Spinal cord (tissue), 10 donors: ENCODE data around the gene UBC. TPM values are rescaled to one million over a fixed set of nuclear protein-coding genes. Genes with fewer than 3 reads are reported as not detected.
A peak's percentile ranks its signal among the peaks of the same experiment; 100 is the strongest.

Experiments
- DNase-seq, 6 donors: peaks; one replicate each; pipeline versions ENCODE4 v3.0.0 to v3.0.0-alpha.2; 2013 to 2015; ENCODE audit warnings: low spot score in 6 of 6, low read depth in 4 of 6
- H3K27ac ChIP-seq: one replicate; pipeline ENCODE4 v1.5.1; 2013; ENCODE audit warnings: low read depth, low read length, control low read depth
- H3K27me3 ChIP-seq: one replicate; pipeline ENCODE4 v1.6.1; 2013; ENCODE audit warnings: low read length; ENCODE audit not compliant: control insufficient read depth, insufficient read depth
- H3K36me3 ChIP-seq: one replicate; pipeline ENCODE4 v1.6.1; 2013; ENCODE audit warnings: low read length; ENCODE audit not compliant: control insufficient read depth, insufficient read depth
- H3K4me1 ChIP-seq: one replicate; pipeline ENCODE4 v1.6.1; 2013; ENCODE audit warnings: low read length; ENCODE audit not compliant: control insufficient read depth, insufficient read depth
- H3K4me3 ChIP-seq: one replicate; pipeline ENCODE4 v1.5.1; 2013; ENCODE audit warnings: low read depth, low read length, control low read depth
- H3K9me3 ChIP-seq: one replicate; pipeline ENCODE4 v1.6.1; 2013; ENCODE audit warnings: low read length; ENCODE audit not compliant: control insufficient read depth, insufficient read depth
- WGBS: methylation state at CpG from one replicate; pipeline ENCODE4 v1.1.5; 2013; ENCODE audit warnings: missing lambda C conversion rate; ENCODE audit not compliant: insufficient coverage; 5-methylcytosine and 5-hydroxymethylcytosine counted together
- long read RNA-seq, 4 donors: transcript quantifications; one replicate each; lab custom pipeline, GENCODE V29; 2026
- polyA plus RNA-seq, 2 donors: library from polyadenylated mRNA; unstranded; fragments of 120-200 nt; gene quantifications; one replicate each; pipeline ENCODE4 v1.2.1, GENCODE V29; 2013; ENCODE audit not compliant: insufficient read length in 2 of 2
- total RNA-seq, 2 donors: library from RNA; depleted of rRNA in 1 of 2; stranded (reverse); fragments of 120-200 nt in 1 of 2; fragments of >200 nt in 1 of 2; gene quantifications; one replicate each; pipeline versions ENCODE4 v1.2.3 to v1.2.4, GENCODE V29; 2013 to 2014
- donor health status: healthy.

Gene UBC
- 1,000 to 10,000 TPM; 1,172 to 1,238 TPM for total RNA-seq
- 1,000 to 10,000 TPM; 1,161 to 1,229 TPM for polyA plus RNA-seq
- long read RNA-seq, donor 1, transcript UBC-205 (1 exons, 3,745 nt) = major isoform, 889 of 1,298 reads
- long read RNA-seq, donor 1, transcript UBC-201 (2 exons, 2,688 nt) = minor isoform, 408 of 1,298 reads
- long read RNA-seq, donor 1, partial matches to known transcripts = 0 of 1,298 reads
- long read RNA-seq, donor 1, other reads (novel, unspliced or antisense) = 0 of 1,298 reads
- long read RNA-seq, donor 2, transcript UBC-205 (1 exons, 3,745 nt) = major isoform, 279 of 472 reads
- long read RNA-seq, donor 2, transcript UBC-201 (2 exons, 2,688 nt) = minor isoform, 193 of 472 reads
- long read RNA-seq, donor 2, partial matches to known transcripts = 0 of 472 reads
- long read RNA-seq, donor 2, other reads (novel, unspliced or antisense) = 0 of 472 reads
- long read RNA-seq, donor 3, transcript UBC-201 (2 exons, 2,688 nt) = minor isoform, 200 of 661 reads
- long read RNA-seq, donor 3, transcript UBC-205 (1 exons, 3,745 nt) = major isoform, 430 of 661 reads
- long read RNA-seq, donor 3, partial matches to known transcripts = 0 of 661 reads
- long read RNA-seq, donor 3, other reads (novel, unspliced or antisense) = 30 of 661 reads
- long read RNA-seq, donor 4, transcript UBC-201 (2 exons, 2,688 nt) = minor isoform, 202 of 768 reads
- long read RNA-seq, donor 4, transcript UBC-205 (1 exons, 3,745 nt) = major isoform, 565 of 768 reads
- long read RNA-seq, donor 4, partial matches to known transcripts = 0 of 768 reads
- long read RNA-seq, donor 4, other reads (novel, unspliced or antisense) = 0 of 768 reads

DNA sequence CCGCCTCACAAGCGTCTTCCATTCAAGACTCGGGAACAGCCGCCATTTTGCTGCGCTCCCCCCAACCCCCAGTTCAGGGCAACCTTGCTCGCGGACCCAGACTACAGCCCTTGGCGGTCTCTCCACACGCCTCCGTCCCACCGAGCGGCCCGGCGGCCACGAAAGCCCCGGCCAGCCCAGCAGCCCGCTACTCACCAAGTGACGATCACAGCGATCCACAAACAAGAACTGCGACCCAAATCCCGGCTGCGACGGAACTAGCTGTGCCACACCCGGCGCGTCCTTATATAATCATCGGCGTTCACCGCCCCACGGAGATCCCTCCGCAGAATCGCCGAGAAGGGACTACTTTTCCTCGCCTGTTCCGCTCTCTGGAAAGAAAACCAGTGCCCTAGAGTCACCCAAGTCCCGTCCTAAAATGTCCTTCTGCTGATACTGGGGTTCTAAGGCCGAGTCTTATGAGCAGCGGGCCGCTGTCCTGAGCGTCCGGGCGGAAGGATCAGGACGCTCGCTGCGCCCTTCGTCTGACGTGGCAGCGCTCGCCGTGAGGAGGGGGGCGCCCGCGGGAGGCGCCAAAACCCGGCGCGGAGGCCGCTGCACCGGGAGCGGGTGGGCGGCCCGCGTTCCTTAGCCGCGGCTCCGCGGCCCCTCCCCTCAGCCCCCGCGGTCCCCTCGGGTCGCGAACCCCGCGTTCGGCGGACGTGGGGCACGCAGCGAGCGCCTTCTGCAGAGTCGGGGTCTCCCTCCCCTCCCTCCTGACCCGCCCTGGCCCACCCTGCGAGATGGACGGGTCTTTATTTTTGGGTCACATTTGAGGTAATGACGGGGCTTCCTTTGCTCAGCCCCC is at the start of gene UBC:
UBC (minus strand) TSS at position 259 of the 847 bp plus-strand sequence. CDS start 879 bp downstream, outside the sequence.
- Histone ChIP-seq H3K27ac (peak within 1 kb of the TSS; percentile 98), H3K9me3 (no peaks in the 10 kb centered on the region), H3K4me1 (peaks cover 36% of the 10 kb centered on the region), H3K27me3 (no peaks in the 10 kb centered on the region), H3K4me3 (peak within 1 kb of the TSS; percentile 100), H3K36me3 (peaks cover 16% of the 10 kb centered on the region)
- under 1% methylated on average over 80 of the region's 85 CpGs for whole genome bisulfite sequencing
- DNase-seq = peak in 5 of 6 donors; percentile 88 to 98 (median 97)

DNA sequence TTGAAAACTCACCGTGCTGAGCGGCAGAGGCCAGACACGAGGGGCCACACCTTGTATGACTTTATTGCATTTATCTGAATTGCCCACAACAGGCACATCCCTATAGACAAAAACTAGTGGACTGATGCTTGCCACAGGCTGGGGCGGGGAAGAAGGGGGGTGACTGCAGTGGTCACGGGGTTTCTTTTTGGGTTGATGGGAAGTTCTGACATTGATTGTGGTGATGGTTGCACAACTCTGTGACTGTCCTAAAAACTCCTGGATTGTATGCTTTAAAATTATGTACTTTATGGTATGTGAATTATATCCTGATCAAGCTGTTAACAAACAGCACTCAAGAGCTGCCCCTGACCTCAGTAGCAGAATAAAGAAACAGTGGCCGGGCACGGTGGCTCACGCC is 48.8 kb upstream of the UBC start:
- Histone ChIP-seq H3K36me3 (peaks cover 71% of the 10 kb centered on the region), H3K9me3 (no peaks in the 10 kb centered on the region), H3K27ac (no peak overlapping the region), H3K27me3 (no peaks in the 10 kb centered on the region), H3K4me3 (no peak overlapping the region), H3K4me1 (no peaks in the 10 kb centered on the region)
- 100% methylated on average over 1 of the region's 8 CpGs for WGBS
- DNase-seq = no peak

DNA sequence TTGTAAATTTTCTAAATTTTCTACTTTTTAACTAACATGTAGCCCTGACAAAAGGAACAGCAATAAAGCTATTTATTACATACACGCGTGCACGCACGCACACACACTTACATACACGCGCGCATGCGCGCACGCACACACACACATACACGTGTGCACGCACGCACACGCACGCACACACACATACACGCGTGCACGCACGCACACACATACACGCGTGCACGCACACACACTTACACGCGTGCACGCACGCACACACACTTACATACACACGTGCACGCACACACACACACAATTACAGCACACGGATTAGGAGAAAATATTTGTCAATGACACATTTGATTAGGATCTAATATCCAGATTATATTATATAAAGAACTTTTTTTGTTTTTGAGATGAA is 46.6 kb upstream of the UBC start:
- Histone ChIP-seq H3K27ac (no peak overlapping the region), H3K4me3 (no peak overlapping the region), H3K36me3 (peaks cover 69% of the 10 kb centered on the region), H3K9me3 (no peaks in the 10 kb centered on the region), H3K4me1 (no peaks in the 10 kb centered on the region), H3K27me3 (no peaks in the 10 kb centered on the region)
- no peak for DNase-seq
- 83% methylated on average over 11 of the region's 29 CpGs for WGBS

GRCh38 chr12:124956571-124956970 is 42.1 kb upstream of the UBC start:
- Histone ChIP-seq H3K36me3 (peaks cover 69% of the 10 kb centered on the region), H3K4me3 (no peak overlapping the region), H3K27ac (no peak overlapping the region), H3K4me1 (no peaks in the 10 kb centered on the region), H3K27me3 (no peaks in the 10 kb centered on the region), H3K9me3 (no peaks in the 10 kb centered on the region)
- 97% methylated on average over 14 of the region's 16 CpGs for WGBS
- no peak for DNase-seq

GRCh38 chr12:124954771-124955170 is 40.3 kb upstream of the UBC start:
- Histone ChIP-seq H3K27ac (no peak overlapping the region), H3K27me3 (no peaks in the 10 kb centered on the region), H3K36me3 (peaks cover 72% of the 10 kb centered on the region), H3K9me3 (no peaks in the 10 kb centered on the region), H3K4me3 (no peak overlapping the region), H3K4me1 (no peaks in the 10 kb centered on the region)
- WGBS = 100% methylated on average over 4 of the region's 4 CpGs
- DNase-seq = no peak

- DNase-seq = no peak
- WGBS = 92% methylated on average over 25 of the region's 32 CpGs
- peaks cover 79% of the 10 kb centered on the region for H3K36me3 ChIP-seq
These were observed 39.4 kb upstream of the UBC start for GRCh38 chr12:124953689-124954405.

DNA sequence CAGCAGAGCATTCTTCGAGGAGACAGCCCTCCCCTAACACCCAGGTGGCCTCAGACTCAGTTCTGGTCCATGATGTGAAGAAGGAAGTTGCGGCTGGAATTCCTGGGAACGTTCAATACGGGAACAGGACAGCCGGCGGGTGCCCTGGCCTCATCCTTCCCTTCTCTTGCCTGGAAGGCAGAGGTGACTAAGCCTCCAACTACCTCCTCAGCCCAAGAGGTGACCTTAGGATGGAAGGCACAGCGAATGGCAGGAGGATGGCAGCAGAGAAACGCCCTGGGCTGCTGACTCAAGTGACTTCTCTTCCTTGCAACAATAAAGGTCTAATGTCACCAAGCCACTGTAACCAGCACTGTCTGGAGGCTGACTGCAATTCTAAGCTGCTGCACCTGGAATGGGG is 38.4 kb upstream of the UBC start:
- H3K27me3 ChIP-seq = no peaks in the 10 kb centered on the region
- H3K4me3 ChIP-seq = no peak overlapping the region
- no peak for DNase-seq
- no peaks in the 10 kb centered on the region for H3K9me3 ChIP-seq
- WGBS = 0% methylated on average over 1 of the region's 8 CpGs
- H3K36me3 ChIP-seq = peaks cover 78% of the 10 kb centered on the region
- no peak overlapping the region for H3K27ac ChIP-seq
- H3K4me1 ChIP-seq = no peaks in the 10 kb centered on the region

More at GRCh38 chr12:124953689-124954405, 39.4 kb upstream of the UBC start:
- H3K27me3 ChIP-seq = no peaks in the 10 kb centered on the region
- no peaks in the 10 kb centered on the region for H3K9me3 ChIP-seq
- no peak overlapping the region for H3K4me3 ChIP-seq
- H3K4me1 ChIP-seq = no peaks in the 10 kb centered on the region
- no peak overlapping the region for H3K27ac ChIP-seq

GRCh38 chr12:124952295-124952694 is 37.8 kb upstream of the UBC start:
- no peaks in the 10 kb centered on the region for H3K4me1 ChIP-seq
- no peak for DNase-seq
- H3K4me3 ChIP-seq = no peak overlapping the region
- 93% methylated on average over 17 of the region's 17 CpGs for WGBS
- H3K36me3 ChIP-seq = peaks cover 81% of the 10 kb centered on the region
- H3K27ac ChIP-seq = no peak overlapping the region
- H3K27me3 ChIP-seq = no peaks in the 10 kb centered on the region
- no peaks in the 10 kb centered on the region for H3K9me3 ChIP-seq
